ENCODE data around the gene RBCK1. TPM values are rescaled to one million over a fixed set of nuclear protein-coding genes. Genes with fewer than 3 reads are reported as not detected.
A peak's percentile ranks its signal among the peaks of the same experiment; 100 is the strongest.
"Not testable (repeated sequence)": the region's sequence is repeated elsewhere in the genome, so short reads cannot be mapped to it uniquely, and the experiment has no call there.

Gene RBCK1
- total RNA-seq, 6 donors from 2014 or later: 63.4 to 179 (median 109) TPM

GRCh38 chr20:469746-470490 is 61.8 kb downstream of the RBCK1 start:
- H3K36me3 ChIP-seq: no peaks in the 10 kb centered on the region
- no peaks in the 10 kb centered on the region for H3K27me3 ChIP-seq
- no peaks in the 10 kb centered on the region for H3K4me1 ChIP-seq
- H3K4me3 ChIP-seq: no peak overlapping the region
- TF ChIP-seq POLR2AphosphoS5 (IDR thresholded peaks at IDR 0.05) (no peak), POLR2A (IDR thresholded peaks at IDR 0.05) (no peak), CTCF (IDR thresholded peaks at IDR 0.05) (no peak), EP300 (IDR thresholded peaks at IDR 0.05) (no peak)
- H3K9me3 ChIP-seq: no peaks in the 10 kb centered on the region
- WGBS, 2 donors: 77 to 81% methylated on average over 8 of the region's 8 CpGs
- ATAC-seq (ENCODE audit: low FRiP score in 2 of 2): no peak
- no peak overlapping the region for H3K27ac ChIP-seq
- no peak for DNase-seq

- no peak for ATAC-seq (ENCODE audit: low FRiP score in 2 of 2)
- H3K9me3 ChIP-seq: no peaks in the 10 kb centered on the region
- no peak overlapping the region for H3K27ac ChIP-seq
Observed at GRCh38 chr20:472137-472846, 64.2 kb downstream of the RBCK1 start.

GRCh38 chr20:472889-473292 is 64.8 kb downstream of the RBCK1 start:
- TF ChIP-seq CTCF (IDR thresholded peaks at IDR 0.05) (no peak), EP300 (IDR thresholded peaks at IDR 0.05) (no peak), POLR2AphosphoS5 (IDR thresholded peaks at IDR 0.05) (no peak), POLR2A (IDR thresholded peaks at IDR 0.05) (no peak)
- Histone ChIP-seq H3K27ac (no peak overlapping the region), H3K9me3 (no peaks in the 10 kb centered on the region), H3K27me3 (no peaks in the 10 kb centered on the region), H3K4me3 (no peak overlapping the region), H3K4me1 (no peaks in the 10 kb centered on the region), H3K36me3 (peaks cover 0 to under 1% (median 0%) of the 10 kb centered on the region in 4 donors)
- 89 to 100% methylated on average over 1 of the region's 1 CpG for WGBS, 2 donors
- ATAC-seq (ENCODE audit: low FRiP score in 2 of 2): no peak
- DNase-seq: no peak

More at GRCh38 chr20:472137-472846, 64.2 kb downstream of the RBCK1 start:
- H3K4me3 ChIP-seq: no peak overlapping the region
- DNase-seq: no peak
- WGBS, 2 donors: 92 to 93% methylated on average over 9 of the region's 9 CpGs
- TF ChIP-seq CTCF (IDR thresholded peaks at IDR 0.05): no peak
- no peak for TF ChIP-seq EP300 (IDR thresholded peaks at IDR 0.05)
- no peak for TF ChIP-seq POLR2A (IDR thresholded peaks at IDR 0.05)
- TF ChIP-seq POLR2AphosphoS5 (IDR thresholded peaks at IDR 0.05): no peak
- H3K36me3 ChIP-seq: no peaks in the 10 kb centered on the region
- no peaks in the 10 kb centered on the region for H3K27me3 ChIP-seq
- no peaks in the 10 kb centered on the region for H3K4me1 ChIP-seq

- no peak for TF ChIP-seq POLR2AphosphoS5 (IDR thresholded peaks at IDR 0.05)
- TF ChIP-seq EP300 (IDR thresholded peaks at IDR 0.05): no peak
- TF ChIP-seq POLR2A (IDR thresholded peaks at IDR 0.05): no peak
- Histone ChIP-seq H3K27me3 (no peaks in the 10 kb centered on the region), H3K27ac (no peak overlapping the region), H3K36me3 (peaks cover 0 to 3% (median 1%) of the 10 kb centered on the region in 4 donors), H3K4me3 (no peak overlapping the region), H3K9me3 (no peaks in the 10 kb centered on the region), H3K4me1 (no peaks in the 10 kb centered on the region)
- ATAC-seq (ENCODE audit: low FRiP score in 2 of 2): no peak
- 72 to 73% methylated on average over 2 of the region's 2 CpGs for WGBS, 2 donors
- DNase-seq: no peak
Observed at GRCh38 chr20:474581-474980, 66.5 kb downstream of the RBCK1 start.

- H3K27me3 ChIP-seq: no peaks in the 10 kb centered on the region
- H3K4me3 ChIP-seq: no peak overlapping the region
- no peak for DNase-seq
- H3K36me3 ChIP-seq: peaks cover 0 to 12% (median 1%) of the 10 kb centered on the region in 4 donors
- no peak for ATAC-seq (ENCODE audit: low FRiP score in 2 of 2)
- no peaks in the 10 kb centered on the region for H3K4me1 ChIP-seq
- TF ChIP-seq POLR2AphosphoS5 (IDR thresholded peaks at IDR 0.05): no peak
- no peak for TF ChIP-seq EP300 (IDR thresholded peaks at IDR 0.05)
- TF ChIP-seq POLR2A (IDR thresholded peaks at IDR 0.05): no peak
- TF ChIP-seq CTCF (IDR thresholded peaks at IDR 0.05): no peak
- H3K27ac ChIP-seq: peak overlapping the region in 1 of 4 donors; percentile 30
- H3K9me3 ChIP-seq: no peaks in the 10 kb centered on the region
- WGBS, 2 donors: 77 to 95% methylated on average over 6 of the region's 6 CpGs
Observed at GRCh38 chr20:475463-476357, 67.6 kb downstream of the RBCK1 start.

- ATAC-seq (ENCODE audit: low FRiP score in 2 of 2): not testable (repeated sequence)
Observed at GRCh38 chr20:476561-477249, 68.6 kb downstream of the RBCK1 start.

More at GRCh38 chr20:476561-477249, 68.6 kb downstream of the RBCK1 start:
- not testable (repeated sequence) for DNase-seq, H3K9me3 ChIP-seq, H3K4me3 ChIP-seq, H3K27ac ChIP-seq, H3K4me1 ChIP-seq, H3K27me3 ChIP-seq
- H3K36me3 ChIP-seq: peaks cover 0 to 17% (median 3%) of the 10 kb centered on the region in 4 donors
- WGBS, 2 donors: 88 to 94% methylated on average over 6 of the region's 6 CpGs

Data from upper lobe of left lung (tissue), 6 donors.